Hepatocyte (in vitro differentiated cells): Measurements from ENCODE around the gene PAMR1. TPM values are rescaled to one million over a fixed set of nuclear protein-coding genes. Genes with fewer than 3 reads are reported as not detected.

ENCODE experiments used
- DNase-seq: peaks from one replicate; pipeline ENCODE4 v3.0.0-alpha.2; 2016; ENCODE audit warnings: low spot score
- H2AFZ ChIP-seq: fragments of 200-600 bp; sonication (generic); 2 replicates; pipeline ENCODE4 v1.6.0; 2016; ENCODE audit warnings: antibody characterized with exemption, mild to moderate bottlenecking
- H3K27ac ChIP-seq: fragments of 200-600 bp; sonication (generic); 2 replicates; pipeline ENCODE4 v1.5.1; 2016; ENCODE audit warnings: mild to moderate bottlenecking
- H3K27me3 ChIP-seq: fragments of 200-600 bp; sonication (generic); 2 replicates; pipeline ENCODE4 v1.6.1; 2016
- H3K36me3 ChIP-seq: fragments of 200-600 bp; sonication (generic); replicated peaks from 2 replicates; pipeline ENCODE4 v1.5.1; 2016; ENCODE audit warnings: low read depth; ENCODE audit not compliant: insufficient read depth
- H3K4me1 ChIP-seq: fragments of 200-600 bp; sonication (generic); 2 replicates; pipeline ENCODE4 v1.5.1; 2016; ENCODE audit warnings: mild to moderate bottlenecking, moderate library complexity; ENCODE audit not compliant: insufficient read depth
- H3K4me2 ChIP-seq: fragments of 200-600 bp; sonication (generic); 2 replicates; pipeline ENCODE4 v1.6.0; 2016
- H3K4me3 ChIP-seq: fragments of 200-600 bp; sonication (generic); 2 replicates; pipeline ENCODE4 v1.5.1; 2016; ENCODE audit warnings: mild to moderate bottlenecking
- H3K79me2 ChIP-seq: fragments of 200-600 bp; sonication (generic); 2 replicates; pipeline ENCODE4 v1.6.0; 2017; ENCODE audit warnings: mild to moderate bottlenecking
- H3K9me2 ChIP-seq: fragments of 200-600 bp; sonication (generic); replicated peaks from 2 replicates; pipeline ENCODE4 v1.6.0; 2017; ENCODE audit warnings: mild to moderate bottlenecking; ENCODE audit not compliant: insufficient read depth
- H3K9me3 ChIP-seq: fragments of 200-600 bp; sonication (generic); 2 replicates; pipeline ENCODE4 v1.5.1; 2016; ENCODE audit warnings: low read depth, mild to moderate bottlenecking
- H4K20me1 ChIP-seq: fragments of 200-600 bp; sonication (generic); 2 replicates; pipeline ENCODE4 v1.6.0; 2016; ENCODE audit warnings: mild to moderate bottlenecking; ENCODE audit not compliant: insufficient read depth, poor library complexity, severe bottlenecking
- EZH2 ChIP-seq: fragments of 200-600 bp; sonication (generic); IDR thresholded peaks from 2 replicates; pipeline ENCODE4 v1.6.1; 2016; ENCODE audit warnings: antibody characterized with exemption, mild to moderate bottlenecking, borderline replicate concordance
- EZH2phosphoT487 ChIP-seq: fragments of 200-600 bp; sonication (generic); IDR thresholded peaks from one replicate; pipeline ENCODE4 v1.6.1; 2018; ENCODE audit warnings: antibody characterized with exemption, mild to moderate bottlenecking, low read depth, moderate library complexity; ENCODE audit not compliant: unreplicated experiment, severe bottlenecking
- WGBS: methylation state at CpG from one replicate; pipeline ENCODE4 v1.1.6; 2016; ENCODE audit warnings: low lambda C conversion rate; ENCODE audit errors: missing lambda C conversion rate; 5-methylcytosine and 5-hydroxymethylcytosine counted together
- polyA plus RNA-seq: library from polyadenylated mRNA; unstranded; fragments of >200 nt; fragmentation: Nextera tagmentation; extraction: Ambion mirVana; gene quantifications from 2 replicates; pipeline ENCODE4 v1.2.1, GENCODE V29; 2016
- total RNA-seq: library from RNA; depleted of rRNA; stranded (reverse); fragments of >200 nt; gene quantifications from 2 replicates; pipeline ENCODE4 v1.2.3, GENCODE V29; 2014
- TF ChIP-seq, protein P1 (sequence below): fragments of 200-600 bp; sonication (generic); IDR thresholded peaks from 2 replicates; pipeline ENCODE4 v1.5.1; 2016; ENCODE audit warnings: antibody characterized with exemption, mild to moderate bottlenecking; ENCODE audit not compliant: poor library complexity

Gene PAMR1
- total and polyA plus RNA-seq, 2 experiments from 2014 or later, result 26.3 to 31.1 TPM

DNA sequence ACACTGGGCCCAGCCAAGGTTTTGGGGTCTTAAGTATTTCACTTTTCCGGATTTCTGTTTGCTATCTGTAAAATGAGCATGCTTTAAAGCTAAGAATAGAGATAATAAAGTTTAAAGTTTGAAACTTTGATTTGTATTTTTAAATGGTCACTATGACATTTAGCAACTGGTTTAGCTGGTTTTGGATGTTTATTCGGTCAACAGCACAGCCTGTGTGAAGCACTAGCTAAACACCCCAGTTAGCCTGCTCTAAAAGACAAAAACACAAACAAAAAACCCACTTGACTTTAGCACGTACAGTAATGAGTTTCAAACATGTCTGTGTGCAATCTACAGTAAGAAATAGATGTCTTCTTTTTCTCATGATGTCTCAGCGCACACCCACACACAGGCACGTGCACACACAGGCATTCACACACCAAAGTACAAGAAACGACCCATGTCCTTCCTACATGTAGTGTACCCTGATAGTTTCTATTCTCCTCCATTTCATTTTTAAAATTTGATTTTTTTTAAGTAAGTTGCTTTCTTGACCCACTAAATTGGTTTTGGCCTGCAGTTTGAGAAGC lies 135.4 kb downstream of the PAMR1 start:
- H4K20me1 ChIP-seq, result no peaks in the 10 kb centered on the region
- H3K4me2 ChIP-seq, result no peak overlapping the region
- no peaks in the 10 kb centered on the region for H3K27me3 ChIP-seq
- no peaks in the 10 kb centered on the region for H3K9me3 ChIP-seq
- TF ChIP-seq, protein P1, sequence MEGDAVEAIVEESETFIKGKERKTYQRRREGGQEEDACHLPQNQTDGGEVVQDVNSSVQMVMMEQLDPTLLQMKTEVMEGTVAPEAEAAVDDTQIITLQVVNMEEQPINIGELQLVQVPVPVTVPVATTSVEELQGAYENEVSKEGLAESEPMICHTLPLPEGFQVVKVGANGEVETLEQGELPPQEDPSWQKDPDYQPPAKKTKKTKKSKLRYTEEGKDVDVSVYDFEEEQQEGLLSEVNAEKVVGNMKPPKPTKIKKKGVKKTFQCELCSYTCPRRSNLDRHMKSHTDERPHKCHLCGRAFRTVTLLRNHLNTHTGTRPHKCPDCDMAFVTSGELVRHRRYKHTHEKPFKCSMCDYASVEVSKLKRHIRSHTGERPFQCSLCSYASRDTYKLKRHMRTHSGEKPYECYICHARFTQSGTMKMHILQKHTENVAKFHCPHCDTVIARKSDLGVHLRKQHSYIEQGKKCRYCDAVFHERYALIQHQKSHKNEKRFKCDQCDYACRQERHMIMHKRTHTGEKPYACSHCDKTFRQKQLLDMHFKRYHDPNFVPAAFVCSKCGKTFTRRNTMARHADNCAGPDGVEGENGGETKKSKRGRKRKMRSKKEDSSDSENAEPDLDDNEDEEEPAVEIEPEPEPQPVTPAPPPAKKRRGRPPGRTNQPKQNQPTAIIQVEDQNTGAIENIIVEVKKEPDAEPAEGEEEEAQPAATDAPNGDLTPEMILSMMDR, result no peak
- no peak for TF ChIP-seq EZH2
- no peak for TF ChIP-seq EZH2phosphoT487
- no peaks in the 10 kb centered on the region for H3K9me2 ChIP-seq
- H3K27ac ChIP-seq, result no peak overlapping the region
- H3K36me3 ChIP-seq, result no peaks in the 10 kb centered on the region
- H3K79me2 ChIP-seq, result no peaks in the 10 kb centered on the region
- WGBS, result 73% methylated on average over 6 of the region's 6 CpGs
- no peak overlapping the region for H3K4me3 ChIP-seq
- no peaks in the 10 kb centered on the region for H3K4me1 ChIP-seq
- no peak for DNase-seq
- H2AFZ ChIP-seq, result no peak overlapping the region

DNA sequence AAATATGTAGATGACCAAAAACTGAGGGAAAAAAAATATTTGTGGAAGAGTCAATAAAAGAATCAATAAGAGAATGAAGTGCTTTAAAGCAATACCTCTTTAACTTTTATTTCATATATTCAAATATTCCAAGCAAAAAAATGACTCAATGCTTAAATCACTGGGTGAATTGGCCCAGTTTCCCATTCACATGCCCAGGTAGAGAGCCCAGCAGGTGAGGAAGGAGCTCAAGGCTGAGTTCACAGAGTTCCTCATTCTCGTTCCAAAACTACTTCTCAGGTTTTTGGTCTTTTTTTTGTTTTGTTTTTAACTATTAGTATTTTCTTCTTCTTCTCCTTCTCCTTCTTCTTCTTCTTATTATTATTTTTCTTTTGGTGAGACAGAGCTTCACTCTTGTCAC lies 136.3 kb downstream of the PAMR1 start:
- no peak for DNase-seq
- Histone ChIP-seq H3K36me3 (no peaks in the 10 kb centered on the region), H3K9me3 (no peaks in the 10 kb centered on the region), H3K4me1 (no peaks in the 10 kb centered on the region), H3K4me3 (no peak overlapping the region), H4K20me1 (no peaks in the 10 kb centered on the region), H3K79me2 (no peaks in the 10 kb centered on the region), H3K27me3 (no peaks in the 10 kb centered on the region), H3K4me2 (no peak overlapping the region), H3K9me2 (no peaks in the 10 kb centered on the region), H3K27ac (no peak overlapping the region), H2AFZ (no peak overlapping the region)
- 100% methylated on average over 1 of the region's 1 CpG for WGBS
- TF ChIP-seq EZH2 (no peak), EZH2phosphoT487 (no peak)
- TF ChIP-seq, protein P1, result no peak

DNA sequence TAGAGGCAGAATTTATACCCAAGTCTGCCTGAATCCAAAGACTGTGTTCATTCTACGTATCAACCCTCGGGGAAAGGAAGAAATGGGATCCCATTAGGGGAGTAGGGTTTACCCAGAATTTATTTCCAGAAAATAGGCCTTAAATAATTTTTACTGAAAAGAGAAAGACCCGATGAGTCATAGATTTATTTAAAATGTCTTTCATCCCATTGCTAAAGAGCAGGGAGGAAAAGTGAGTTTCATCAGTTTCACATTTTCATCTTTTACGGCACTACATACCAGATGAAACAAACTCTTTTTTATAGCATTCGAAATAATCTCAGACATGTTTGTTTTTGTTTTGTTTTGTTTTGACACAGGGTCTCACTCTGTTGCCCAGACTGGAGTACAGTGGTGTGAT lies 137.4 kb downstream of the PAMR1 start:
- H3K4me2 ChIP-seq, result no peak overlapping the region
- WGBS, result 94% methylated on average over 5 of the region's 5 CpGs

More for the DNA sequence above, 137.4 kb downstream of the PAMR1 start:
- Histone ChIP-seq H3K4me3 (no peak overlapping the region), H3K9me2 (no peaks in the 10 kb centered on the region), H3K27me3 (no peaks in the 10 kb centered on the region), H2AFZ (no peak overlapping the region), H3K9me3 (no peaks in the 10 kb centered on the region), H3K4me1 (no peaks in the 10 kb centered on the region), H4K20me1 (no peaks in the 10 kb centered on the region), H3K36me3 (no peaks in the 10 kb centered on the region), H3K79me2 (no peaks in the 10 kb centered on the region), H3K27ac (no peak overlapping the region)
- no peak for DNase-seq
- TF ChIP-seq EZH2 (no peak), EZH2phosphoT487 (no peak)
- TF ChIP-seq, protein P1, result no peak
